Jurkat, Clone E6-1 (cell line): ENCODE results near the gene TFF2. TPM values are rescaled to one million over a fixed set of nuclear protein-coding genes. Genes with fewer than 3 reads are reported as not detected.

Experiments used
- DNase-seq: peaks from one replicate; pipeline ENCODE4 v3.0.0-alpha.2; 2011; ENCODE audit warnings: low read depth, low spot score
- H3K4me3 ChIP-seq: 2 replicates; pipeline ENCODE4 v1.5.1; 2011; ENCODE audit warnings: mild to moderate bottlenecking, low read length, control low read depth, moderate library complexity
- polyA plus RNA-seq: library from polyadenylated mRNA; unstranded; fragments of >200 nt; gene quantifications from one replicate; pipeline ENCODE4 v1.2.1, GENCODE V29; 2012; ENCODE audit warnings: missing spikeins; ENCODE audit not compliant: insufficient read length, insufficient read depth

TFF2 gene
- polyA plus RNA-seq, result not detected

GRCh38 chr21:42350927-42351426 is at the start of gene TFF2:
TFF2 (minus strand) TSS chr21:42350994; CDS start chr21:42350957, 37 bp downstream.
- no peak for DNase-seq
- H3K4me3 ChIP-seq, result no peak within 1 kb of the TSS

- DNase-seq, result no peak
- no peak overlapping the region for H3K4me3 ChIP-seq
Observed at GRCh38 chr21:42400525-42400924, 49.7 kb upstream of the TFF2 start.

- no peak overlapping the region for H3K4me3 ChIP-seq
- DNase-seq, result no peak
Observed at GRCh38 chr21:42398436-42399028, 47.7 kb upstream of the TFF2 start.

- DNase-seq, result no peak
- no peak overlapping the region for H3K4me3 ChIP-seq
Observed at GRCh38 chr21:42397746-42398394, 47.1 kb upstream of the TFF2 start.

- no peak overlapping the region for H3K4me3 ChIP-seq
- no peak for DNase-seq
Observed at GRCh38 chr21:42396799-42397745, 46.3 kb upstream of the TFF2 start.

- H3K4me3 ChIP-seq, result no peak within 1 kb of the TSS
- DNase-seq, result no peak
Observed at GRCh38 chr21:42395905-42396651, 45.3 kb upstream of the TFF2 start, which contains the start of gene TMPRSS3. TMPRSS3 (minus strand) TSS chr21:42396052; CDS start chr21:42395417, 635 bp downstream.

GRCh38 chr21:42395302-42395701 is 44.5 kb upstream of the TFF2 start:
- no peak overlapping the region for H3K4me3 ChIP-seq
- DNase-seq, result no peak

- H3K4me3 ChIP-seq, result no peak overlapping the region
- no peak for DNase-seq
Observed at GRCh38 chr21:42393443-42393950, 42.7 kb upstream of the TFF2 start.

- no peak overlapping the region for H3K4me3 ChIP-seq
- no peak for DNase-seq
Observed at GRCh38 chr21:42392731-42393442, 42.1 kb upstream of the TFF2 start.

GRCh38 chr21:42391297-42391696 is 40.5 kb upstream of the TFF2 start:
- no peak for DNase-seq

GRCh38 chr21:42390696-42391095 is 39.9 kb upstream of the TFF2 start:
- H3K4me3 ChIP-seq, result no peak overlapping the region
- no peak for DNase-seq

More at GRCh38 chr21:42391297-42391696, 40.5 kb upstream of the TFF2 start:
- H3K4me3 ChIP-seq, result no peak overlapping the region

- no peak overlapping the region for H3K4me3 ChIP-seq
- DNase-seq, result no peak
Observed at GRCh38 chr21:42390193-42390592, 39.4 kb upstream of the TFF2 start.

- H3K4me3 ChIP-seq, result no peak overlapping the region
Observed at GRCh38 chr21:42389449-42389835, 38.6 kb upstream of the TFF2 start.

GRCh38 chr21:42388740-42389448 is 38.1 kb upstream of the TFF2 start:
- H3K4me3 ChIP-seq, result no peak overlapping the region
- no peak for DNase-seq

More at GRCh38 chr21:42389449-42389835, 38.6 kb upstream of the TFF2 start:
- DNase-seq, result no peak

- no peak overlapping the region for H3K4me3 ChIP-seq
- no peak for DNase-seq
Observed at GRCh38 chr21:42387843-42388340, 37.1 kb upstream of the TFF2 start.

- no peak for DNase-seq
- no peak overlapping the region for H3K4me3 ChIP-seq
Observed at GRCh38 chr21:42387164-42387563, 36.4 kb upstream of the TFF2 start.

GRCh38 chr21:42386034-42386591 is 35.3 kb upstream of the TFF2 start:
- DNase-seq, result no peak
- no peak overlapping the region for H3K4me3 ChIP-seq
